ENCODE measurements around the gene CHD9.

CHD9 gene

GRCh38 chr16:53089434-53090285 is 34.9 kb downstream of the CHD9 start:
- in situ Hi-C loops (cut with HindIII; ENCODE audit: low pct_ligation_motif_present, low pct_unique_long_range_greater_than_20kb, low sequenced_read_pairs) = no loop called here
- no peak for DNase-seq

- DNase-seq = no peak
- in situ Hi-C loops (cut with HindIII; ENCODE audit: low pct_ligation_motif_present, low pct_unique_long_range_greater_than_20kb, low sequenced_read_pairs) = no loop called here
Observed at GRCh38 chr16:53090286-53090590, 35.4 kb downstream of the CHD9 start.

GRCh38 chr16:53090591-53091411 is 36.0 kb downstream of the CHD9 start:
- DNase-seq = no peak
- in situ Hi-C loops (cut with HindIII; ENCODE audit: low pct_ligation_motif_present, low pct_unique_long_range_greater_than_20kb, low sequenced_read_pairs) = no loop called here

GRCh38 chr16:53091466-53092211 is 36.8 kb downstream of the CHD9 start:
- in situ Hi-C loops (cut with HindIII; ENCODE audit: low pct_ligation_motif_present, low pct_unique_long_range_greater_than_20kb, low sequenced_read_pairs) = no loop called here
- no peak for DNase-seq

- in situ Hi-C loops (cut with HindIII; ENCODE audit: low pct_ligation_motif_present, low pct_unique_long_range_greater_than_20kb, low sequenced_read_pairs) = no loop called here
- no peak for DNase-seq
Observed at GRCh38 chr16:53092284-53092683, 37.5 kb downstream of the CHD9 start.

GRCh38 chr16:53093162-53093744 is 38.5 kb downstream of the CHD9 start:
- in situ Hi-C loops (cut with HindIII; ENCODE audit: low pct_ligation_motif_present, low pct_unique_long_range_greater_than_20kb, low sequenced_read_pairs) = no loop called here
- no peak for DNase-seq

GRCh38 chr16:53094013-53094630 is 39.3 kb downstream of the CHD9 start:
- no peak for DNase-seq
- in situ Hi-C loops (cut with HindIII; ENCODE audit: low pct_ligation_motif_present, low pct_unique_long_range_greater_than_20kb, low sequenced_read_pairs) = no loop called here

- no peak for DNase-seq
- in situ Hi-C loops (cut with HindIII; ENCODE audit: low pct_ligation_motif_present, low pct_unique_long_range_greater_than_20kb, low sequenced_read_pairs) = no loop called here
Observed at GRCh38 chr16:53097190-53097589, 42.4 kb downstream of the CHD9 start.

- peak; percentile 78 for DNase-seq
- in situ Hi-C loops (cut with HindIII; ENCODE audit: low pct_ligation_motif_present, low pct_unique_long_range_greater_than_20kb, low sequenced_read_pairs) = no loop called here
Observed at GRCh38 chr16:53098526-53099317, 43.9 kb downstream of the CHD9 start.

- in situ Hi-C loops (cut with HindIII; ENCODE audit: low pct_ligation_motif_present, low pct_unique_long_range_greater_than_20kb, low sequenced_read_pairs) = no loop called here
- DNase-seq = peak; percentile 90
Observed at GRCh38 chr16:53099318-53100130, 44.7 kb downstream of the CHD9 start.

- in situ Hi-C loops (cut with HindIII; ENCODE audit: low pct_ligation_motif_present, low pct_unique_long_range_greater_than_20kb, low sequenced_read_pairs) = no loop called here
- DNase-seq = no peak
Observed at GRCh38 chr16:53100131-53100748, 45.4 kb downstream of the CHD9 start.

- in situ Hi-C loops (cut with HindIII; ENCODE audit: low pct_ligation_motif_present, low pct_unique_long_range_greater_than_20kb, low sequenced_read_pairs) = no loop called here
- DNase-seq = no peak
Observed at GRCh38 chr16:53100889-53101288, 46.1 kb downstream of the CHD9 start.

- in situ Hi-C loops (cut with HindIII; ENCODE audit: low pct_ligation_motif_present, low pct_unique_long_range_greater_than_20kb, low sequenced_read_pairs) = no loop called here
- no peak for DNase-seq
Observed at GRCh38 chr16:53103811-53104210, 49.0 kb downstream of the CHD9 start.

GRCh38 chr16:53105565-53105964 is 50.8 kb downstream of the CHD9 start:
- in situ Hi-C loops (cut with HindIII; ENCODE audit: low pct_ligation_motif_present, low pct_unique_long_range_greater_than_20kb, low sequenced_read_pairs) = no loop called here
- DNase-seq = no peak

GRCh38 chr16:53111078-53111791 is 56.4 kb downstream of the CHD9 start:
- in situ Hi-C loops (cut with HindIII; ENCODE audit: low pct_ligation_motif_present, low pct_unique_long_range_greater_than_20kb, low sequenced_read_pairs) = no loop called here
- DNase-seq = no peak

- in situ Hi-C loops (cut with HindIII; ENCODE audit: low pct_ligation_motif_present, low pct_unique_long_range_greater_than_20kb, low sequenced_read_pairs) = no loop called here
- DNase-seq = no peak
Observed at GRCh38 chr16:53112015-53112414, 57.2 kb downstream of the CHD9 start.

Measured in ACHN (cell line).